HCT116 (cell line): ENCODE data around the gene IKZF3.

ENCODE experiments used
- CTCF ChIP-seq, 3 experiments: fragments of 200-600 bp in 1 of 3; sonication (generic) in 1 of 3; IDR thresholded peaks in 2 of 3; conservative IDR thresholded peaks in 1 of 3; 2 replicates each; pipeline ENCODE4 v1.5.1; 2012 to 2017; ENCODE audit warnings: low read depth in 2 of 3, low read length in 2 of 3, antibody characterized with exemption in 1 of 3, borderline replicate concordance in 1 of 3, control low read depth in 1 of 3, mild to moderate bottlenecking in 1 of 3, mixed read lengths in 1 of 3, mixed run types in 1 of 3, moderate library complexity in 1 of 3; ENCODE audit not compliant: insufficient read depth in 1 of 3
- EZH2 ChIP-seq: fragments of 200-600 bp; sonication (generic); IDR thresholded peaks from 2 replicates; pipeline ENCODE4 v1.6.1; 2017; ENCODE audit warnings: antibody characterized with exemption, mixed run types
- MAX ChIP-seq: IDR thresholded peaks from 2 replicates; pipeline ENCODE4 v1.6.1; 2012
- POLR2A ChIP-seq: IDR thresholded peaks from 2 replicates; pipeline ENCODE4 v1.7.0; 2011; ENCODE audit warnings: borderline replicate concordance; ENCODE audit not compliant: insufficient read depth, insufficient read length; ENCODE audit errors: extremely low read depth
- RAD21 ChIP-seq: IDR thresholded peaks from 2 replicates; pipeline ENCODE4 v1.6.1; 2012; ENCODE audit warnings: low read depth, mild to moderate bottlenecking
- YY1 ChIP-seq: IDR thresholded peaks from 2 replicates; pipeline ENCODE4 v1.6.1; 2011; ENCODE audit warnings: low read length, low read depth, moderate library complexity, mild to moderate bottlenecking; ENCODE audit not compliant: insufficient replicate concordance; ENCODE audit errors: extremely low read depth

DNA sequence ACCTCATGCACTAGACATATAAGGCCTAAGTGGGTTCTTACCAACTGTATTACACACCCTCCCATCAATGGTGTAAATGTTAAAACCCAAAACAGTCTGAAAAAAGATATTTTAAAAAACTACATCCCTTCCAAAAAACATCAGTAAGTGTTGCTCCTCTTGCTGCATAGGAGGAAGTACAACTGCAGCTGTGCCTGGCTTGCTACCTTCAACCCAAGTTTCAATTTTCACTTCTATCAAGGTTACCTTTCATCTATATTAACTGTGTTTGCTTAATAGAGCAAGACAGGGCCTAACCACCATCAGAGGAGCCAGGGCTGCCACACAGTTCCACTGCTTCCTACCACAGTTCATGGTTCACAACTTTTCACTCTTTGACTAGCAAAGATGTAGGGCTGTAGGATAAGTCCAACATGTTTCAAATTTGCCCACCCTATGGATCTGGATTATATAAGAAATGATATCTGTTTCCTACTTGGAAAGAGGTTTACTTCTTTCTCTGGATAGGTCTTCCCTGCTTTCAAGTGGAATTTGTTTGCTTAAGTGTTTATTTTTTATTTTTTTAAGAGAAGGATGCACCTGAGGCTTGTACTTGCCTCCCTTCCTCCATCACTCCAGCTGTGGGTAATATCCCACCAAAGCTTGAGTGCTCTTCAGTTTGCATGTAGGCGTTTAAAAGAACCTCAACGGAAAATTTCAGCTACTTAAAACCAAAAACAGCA is 69.7 kb downstream of the IKZF3 start:
- TF ChIP-seq POLR2A (no peak), CTCF (IDR thresholded peaks at IDR 0.05 in 2 of 3, conservative IDR thresholded peaks at IDR 0.05 in 1 of 3; ENCODE audit: borderline replicate concordance in 1 of 3, insufficient read depth in 1 of 3, low read depth in 2 of 3, low read length in 2 of 3) (no peak), EZH2 (no peak), YY1 (no peak), RAD21 (no peak), MAX (no peak)
